Breast epithelium (tissue), 3 donors: ENCODE data around the gene CYFIP2.

Source experiments
- CTCF ChIP-seq, 3 donors: fragments of 450-650 bp; IDR thresholded peaks; one replicate each; pipeline ENCODE4 v1.5.1; 2016 to 2017; ENCODE audit warnings: antibody characterized with exemption in 3 of 3, mild to moderate bottlenecking in 3 of 3, moderate library complexity in 3 of 3
- POLR2AphosphoS5 ChIP-seq, 3 donors: sonication (generic); formaldehyde crosslinking; IDR thresholded peaks; one replicate each; pipeline ENCODE4 v1.6.1; 2017; ENCODE audit warnings: antibody characterized with exemption in 3 of 3

GRCh38 chr5:157245886-157246285 lies 20.0 kb upstream of the CYFIP2 start:
- no peak for TF ChIP-seq POLR2AphosphoS5 (IDR thresholded peaks at IDR 0.05)
- TF ChIP-seq CTCF (IDR thresholded peaks at IDR 0.05), result no peak
